Measurements from ENCODE around the gene STAMBP. TPM values are rescaled to one million over a fixed set of nuclear protein-coding genes. Genes with fewer than 3 reads are reported as not detected.

STAMBP gene
- total RNA-seq, 6 experiments from 2014 or later, result 10.9 to 23.9 (median 16.9) TPM

- TF ChIP-seq CTCF (IDR thresholded peaks at IDR 0.05), result no peak
- no peak for TF ChIP-seq POLR2A (IDR thresholded peaks at IDR 0.05)
- no peaks in the 10 kb centered on the region for H3K4me1 ChIP-seq
- WGBS (ENCODE audit: insufficient coverage, low coverage, low lambda C conversion rate, missing lambda C conversion rate), result 53% methylated on average over 5 of the region's 5 CpGs
- no peak for ATAC-seq
- H3K36me3 ChIP-seq, result no peaks in the 10 kb centered on the region
- no peaks in the 10 kb centered on the region for H3K9me3 ChIP-seq
- intact Hi-C loops (cut with DNase I), result no loop called here
- no peak for DNase-seq
- H3K27ac ChIP-seq, result no peak overlapping the region
- H3K27me3 ChIP-seq, result no peaks in the 10 kb centered on the region
- no peak overlapping the region for H3K4me3 ChIP-seq
Observed at GRCh38 chr2:73906847-73907505, 78.2 kb downstream of the STAMBP start.

- H3K9me3 ChIP-seq, result no peaks in the 10 kb centered on the region
- DNase-seq (no peak), ATAC-seq (peak; percentile 12 to 23 (median 22))
- H3K36me3 ChIP-seq, result no peaks in the 10 kb centered on the region
- WGBS (ENCODE audit: insufficient coverage, low coverage, low lambda C conversion rate, missing lambda C conversion rate), result 35% methylated on average over 4 of the region's 5 CpGs
- intact Hi-C loops (cut with DNase I), result no loop called here
- TF ChIP-seq CTCF (IDR thresholded peaks at IDR 0.05) (peak in 1 of 4 donors; percentile 18), POLR2A (IDR thresholded peaks at IDR 0.05) (no peak)
- H3K27me3 ChIP-seq, result no peaks in the 10 kb centered on the region
- H3K4me3 ChIP-seq, result no peak overlapping the region
- no peak overlapping the region for H3K27ac ChIP-seq
- no peaks in the 10 kb centered on the region for H3K4me1 ChIP-seq
Observed at GRCh38 chr2:73907840-73908452, 79.2 kb downstream of the STAMBP start.

GRCh38 chr2:73908689-73909652 lies 80.2 kb downstream of the STAMBP start:
- Histone ChIP-seq H3K4me1 (no peaks in the 10 kb centered on the region), H3K4me3 (no peak overlapping the region), H3K27me3 (no peaks in the 10 kb centered on the region), H3K36me3 (no peaks in the 10 kb centered on the region), H3K9me3 (no peaks in the 10 kb centered on the region), H3K27ac (no peak overlapping the region)
- intact Hi-C loops (cut with DNase I), result no loop called here
- DNase-seq (no peak), ATAC-seq (no peak)
- TF ChIP-seq CTCF (IDR thresholded peaks at IDR 0.05) (no peak), POLR2A (IDR thresholded peaks at IDR 0.05) (no peak)
- WGBS (ENCODE audit: insufficient coverage, low coverage, low lambda C conversion rate, missing lambda C conversion rate), result 75% methylated on average over 10 of the region's 10 CpGs

GRCh38 chr2:73910873-73911547 lies 82.2 kb downstream of the STAMBP start:
- Histone ChIP-seq H3K27me3 (no peaks in the 10 kb centered on the region), H3K4me3 (no peak overlapping the region), H3K36me3 (no peaks in the 10 kb centered on the region), H3K27ac (no peak overlapping the region), H3K9me3 (no peaks in the 10 kb centered on the region), H3K4me1 (no peaks in the 10 kb centered on the region)
- DNase-seq (no peak), ATAC-seq (no peak)
- intact Hi-C loops (cut with DNase I), result no loop called here
- TF ChIP-seq POLR2A (IDR thresholded peaks at IDR 0.05), result no peak
- TF ChIP-seq CTCF (IDR thresholded peaks at IDR 0.05), result no peak
- WGBS (ENCODE audit: insufficient coverage, low coverage, low lambda C conversion rate, missing lambda C conversion rate), result 80% methylated on average over 6 of the region's 6 CpGs
